Nephron (organoid): ENCODE results near the gene WNT3.

Experiments used
- H3K27ac Mint-ChIP-seq, 3 experiments: 2 replicates each; pipeline ENCODE4 v1.8.0; 2020; ENCODE audit warnings: mixed read lengths in 3 of 3, mild to moderate bottlenecking in 2 of 3, moderate library complexity in 1 of 3
- H3K27me3 Mint-ChIP-seq: 2 replicates; pipeline ENCODE4 v1.8.0; 2021; ENCODE audit warnings: low read depth, mild to moderate bottlenecking, moderate library complexity, mixed read lengths
- H3K36me3 Mint-ChIP-seq: 2 replicates; pipeline ENCODE4 v1.8.0; 2020; ENCODE audit warnings: low read depth, mixed read lengths
- H3K4me1 Mint-ChIP-seq: 2 replicates; pipeline ENCODE4 v1.8.0; 2020; ENCODE audit warnings: mixed read lengths
- H3K4me3 Mint-ChIP-seq, 3 experiments: 2 replicates each; pipeline ENCODE4 v1.8.0; 2020; ENCODE audit warnings: mild to moderate bottlenecking in 3 of 3, mixed read lengths in 3 of 3, moderate library complexity in 2 of 3
- H3K9me3 Mint-ChIP-seq: 2 replicates; pipeline ENCODE4 v1.8.0; 2020; ENCODE audit warnings: mixed read lengths
- CTCF ChIP-seq, 3 experiments: fragments of 200-600 bp; sonication (generic); IDR thresholded peaks; one replicate each; pipeline ENCODE4 v1.5.0; 2021; ENCODE audit warnings: antibody characterized with exemption in 3 of 3; ENCODE audit not compliant: unreplicated experiment in 3 of 3

WNT3 gene

GRCh38 chr17:46851029-46851741, 32.7 kb upstream of the WNT3 start, which contains the start of gene WNT9B:
Gene WNT9B (plus strand): TSS chr17:46851583. CDS start chr17:46851639, 56 bp downstream.
- Mint-ChIP-seq H3K27ac (no peak within 1 kb of the TSS), H3K9me3 (no peaks in the 10 kb centered on the region), H3K36me3 (no peaks in the 10 kb centered on the region), H3K4me3 (peak within 1 kb of the TSS; percentile 79 to 82 (median 80)), H3K27me3 (peaks cover 89% of the 10 kb centered on the region), H3K4me1 (peaks cover 8% of the 10 kb centered on the region)
- peak in 1 of 3 experiments; percentile 13 for TF ChIP-seq CTCF (IDR thresholded peaks at IDR 0.05; ENCODE audit: unreplicated experiment in 3 of 3)

- Mint-ChIP-seq H3K27me3 (peaks cover 94% of the 10 kb centered on the region), H3K4me3 (peak overlapping the region; percentile 78 to 81 (median 80)), H3K9me3 (no peaks in the 10 kb centered on the region), H3K4me1 (peaks cover 8% of the 10 kb centered on the region), H3K27ac (no peak overlapping the region), H3K36me3 (no peaks in the 10 kb centered on the region)
- TF ChIP-seq CTCF (IDR thresholded peaks at IDR 0.05; ENCODE audit: unreplicated experiment in 3 of 3) = no peak
Measured at GRCh38 chr17:46850688-46851028, 32.2 kb upstream of the WNT3 start.

- no peak for TF ChIP-seq CTCF (IDR thresholded peaks at IDR 0.05; ENCODE audit: unreplicated experiment in 3 of 3)
- H3K27ac Mint-ChIP-seq = no peak overlapping the region
- H3K27me3 Mint-ChIP-seq = peaks cover 85% of the 10 kb centered on the region
- H3K4me3 Mint-ChIP-seq = no peak overlapping the region
- no peaks in the 10 kb centered on the region for H3K36me3 Mint-ChIP-seq
- peaks cover 8% of the 10 kb centered on the region for H3K4me1 Mint-ChIP-seq
- H3K9me3 Mint-ChIP-seq = peaks cover under 1% of the 10 kb centered on the region
Measured at GRCh38 chr17:46848534-46848933, 30.0 kb upstream of the WNT3 start.

GRCh38 chr17:46847204-46848191, 29.0 kb upstream of the WNT3 start:
- Mint-ChIP-seq H3K4me3 (no peak overlapping the region), H3K4me1 (peaks cover 4% of the 10 kb centered on the region), H3K27ac (no peak overlapping the region), H3K27me3 (peaks cover 85% of the 10 kb centered on the region), H3K9me3 (peaks cover 10% of the 10 kb centered on the region), H3K36me3 (no peaks in the 10 kb centered on the region)
- TF ChIP-seq CTCF (IDR thresholded peaks at IDR 0.05; ENCODE audit: unreplicated experiment in 3 of 3) = no peak

- Mint-ChIP-seq H3K4me3 (no peak overlapping the region), H3K27me3 (peaks cover 69% of the 10 kb centered on the region), H3K4me1 (no peaks in the 10 kb centered on the region), H3K27ac (no peak overlapping the region), H3K9me3 (peaks cover 19% of the 10 kb centered on the region), H3K36me3 (no peaks in the 10 kb centered on the region)
- peak; percentile 31 to 38 (median 38) for TF ChIP-seq CTCF (IDR thresholded peaks at IDR 0.05; ENCODE audit: unreplicated experiment in 3 of 3)
Measured at GRCh38 chr17:46842835-46843234, 24.3 kb upstream of the WNT3 start.
